ENCODE measurements around the gene METTL27. TPM values are rescaled to one million over a fixed set of nuclear protein-coding genes. Genes with fewer than 3 reads are reported as not detected.

Gene METTL27
- total RNA-seq, 4 donors from 2014 or later = 3.8 to 16.3 (median 9.6) TPM

- no peak for DNase-seq
- Histone ChIP-seq H3K27me3 (no peaks in the 10 kb centered on the region), H3K4me3 (replicated peaks in 1 of 3) (no peak overlapping the region), H3K9me3 (no peaks in the 10 kb centered on the region), H3K36me3 (no peaks in the 10 kb centered on the region), H3K4me1 (peaks cover 13 to 20% of the 10 kb centered on the region in 2 donors), H3K27ac (peak overlapping the region in 1 of 3 donors; percentile 17)
- intact Hi-C loops (cut with DNase I) = no loop called here
- TF ChIP-seq CTCF (IDR thresholded peaks at IDR 0.05) (no peak), POLR2A (IDR thresholded peaks at IDR 0.05) (no peak)
- 92 to 94% methylated on average over 4 to 5 of the region's 11 CpGs for WGBS, 2 donors
These were observed 7.6 kb downstream of the METTL27 start for GRCh38 chr7:73834626-73835191.

- WGBS, 2 donors = 51 to 54% methylated on average over 13 of the region's 13 CpGs
- Histone ChIP-seq H3K36me3 (no peaks in the 10 kb centered on the region), H3K4me3 (replicated peaks in 1 of 3) (peak overlapping the region in 1 of 3 donors; percentile 60), H3K9me3 (no peaks in the 10 kb centered on the region), H3K27ac (peak overlapping the region; percentile 90 to 98 (median 95)), H3K4me1 (peaks cover 27 to 33% of the 10 kb centered on the region in 2 donors), H3K27me3 (no peaks in the 10 kb centered on the region)
- intact Hi-C loops (cut with DNase I) = no loop called here
- TF ChIP-seq POLR2A (IDR thresholded peaks at IDR 0.05) (peak in 1 of 2 donors; percentile 50), CTCF (IDR thresholded peaks at IDR 0.05) (no peak)
- peak; percentile 54 to 65 for DNase-seq
These were observed 8.9 kb downstream of the METTL27 start for GRCh38 chr7:73833251-73833919.

- intact Hi-C loops (cut with DNase I) = no loop called here
- H3K4me3 ChIP-seq (replicated peaks in 1 of 3) = peak overlapping the region in 2 of 3 donors; percentile 60 to 72
- peaks cover 31 to 37% of the 10 kb centered on the region in 2 donors for H3K4me1 ChIP-seq
- no peak for TF ChIP-seq CTCF (IDR thresholded peaks at IDR 0.05)
- no peak for TF ChIP-seq POLR2A (IDR thresholded peaks at IDR 0.05)
- no peaks in the 10 kb centered on the region for H3K27me3 ChIP-seq
- WGBS, 2 donors = 21 to 34% methylated on average over 13 of the region's 13 CpGs
- H3K27ac ChIP-seq = peak overlapping the region; percentile 90 to 98 (median 95)
- DNase-seq = no peak
- H3K36me3 ChIP-seq = no peaks in the 10 kb centered on the region
- no peaks in the 10 kb centered on the region for H3K9me3 ChIP-seq
These were observed 9.5 kb downstream of the METTL27 start for GRCh38 chr7:73832806-73833205.

- intact Hi-C loops (cut with DNase I) = no loop called here
- 17 to 22% methylated on average over 14 to 15 of the region's 16 CpGs for WGBS, 2 donors
- H3K9me3 ChIP-seq = no peaks in the 10 kb centered on the region
- peak; percentile 98 for DNase-seq
- no peaks in the 10 kb centered on the region for H3K36me3 ChIP-seq
- peaks cover 38 to 41% of the 10 kb centered on the region in 2 donors for H3K4me1 ChIP-seq
- H3K27me3 ChIP-seq = no peaks in the 10 kb centered on the region
- no peak for TF ChIP-seq CTCF (IDR thresholded peaks at IDR 0.05)
- peak; percentile 58 to 97 for TF ChIP-seq POLR2A (IDR thresholded peaks at IDR 0.05)
- peak overlapping the region; percentile 90 to 98 (median 95) for H3K27ac ChIP-seq
- peak overlapping the region; percentile 60 to 99 (median 72) for H3K4me3 ChIP-seq (replicated peaks in 1 of 3)
These were observed 10.3 kb downstream of the METTL27 start for GRCh38 chr7:73831834-73832651.

Measured in thyroid gland (tissue), 4 donors.